BJ (cell line): ENCODE data around the gene IL1RL1. TPM values are rescaled to one million over a fixed set of nuclear protein-coding genes. Genes with fewer than 3 reads are reported as not detected.

Source experiments
- CTCF ChIA-PET: fragments of 350-600 bp; formaldehyde crosslinking; extraction: SDS; loops from one replicate; lab custom pipeline; 2021; ENCODE audit warnings: antibody characterized with exemption, inconsistent platforms; lab: Yijun Ruan, JAX
- POLR2A ChIA-PET: fragments of 300-600 bp; sonication (Branson Sonifier 250); formaldehyde crosslinking; extraction: SDS; loops from one replicate; lab custom pipeline; 2021; ENCODE audit warnings: antibody characterized with exemption; lab: Charles Lee
- DNase-seq: peaks from one replicate; pipeline ENCODE4 v3.0.0-alpha.2; 2011; ENCODE audit warnings: low read depth
- H3K27me3 ChIP-seq: 2 replicates; pipeline ENCODE4 v1.6.0; 2011; ENCODE audit warnings: low read length; ENCODE audit not compliant: control insufficient read depth, insufficient read depth
- H3K36me3 ChIP-seq: 2 replicates; pipeline ENCODE4 v1.5.1; 2011; ENCODE audit warnings: low read length; ENCODE audit not compliant: control insufficient read depth, insufficient read depth
- H3K4me3 ChIP-seq: 2 replicates; pipeline ENCODE4 v1.5.1; 2011; ENCODE audit warnings: low read depth, mild to moderate bottlenecking, control low read depth, low read length
- CTCF ChIP-seq: IDR thresholded peaks from 2 replicates; pipeline ENCODE4 v1.5.1; 2011; ENCODE audit warnings: low read depth, mild to moderate bottlenecking, control low read depth, inconsistent platforms, low read length, moderate library complexity; ENCODE audit not compliant: insufficient read depth
- polyA plus RNA-seq: library from polyadenylated mRNA; depleted of rRNA; stranded (reverse); fragments of >200 nt; gene quantifications from 2 replicates; pipeline ENCODE4 v1.2.3, GENCODE V29; 2011

Gene IL1RL1
- polyA plus RNA-seq, 1 experiment, result not detected

GRCh38 chr2:102346381-102347130 is 35.2 kb downstream of the IL1RL1 start:
- no peak for TF ChIP-seq CTCF
- H3K4me3 ChIP-seq, result no peak overlapping the region
- ChIA-PET CTCF (interaction anchor here (1.0 kb wide), 2 partner anchors 10 to 100 kb away, joined by 3 read pairs; no protein-coding TSS in a partner anchor), POLR2A (no interaction called here)
- no peak for DNase-seq
- H3K36me3 ChIP-seq, result no peaks in the 10 kb centered on the region
- H3K27me3 ChIP-seq, result no peaks in the 10 kb centered on the region; the same call in none of the 2 replicates

GRCh38 chr2:102350137-102350793 is 38.9 kb downstream of the IL1RL1 start:
- Histone ChIP-seq H3K36me3 (no peaks in the 10 kb centered on the region), H3K27me3 (no peaks in the 10 kb centered on the region; the same call in 1 of the 2 replicates), H3K4me3 (no peak overlapping the region)
- ChIA-PET CTCF (interaction anchor here (1.1 to 1.7 kb wide), 2 partner anchors 19 to 105 kb away, joined by 4 to 9 read pairs; no protein-coding TSS in a partner anchor), POLR2A (no interaction called here)
- TF ChIP-seq CTCF, result no peak
- no peak for DNase-seq

GRCh38 chr2:102355526-102356380 is 44.4 kb downstream of the IL1RL1 start, which contains the start of gene IL18R1:
Gene IL18R1 (plus strand): TSS chr2:102355796. CDS start chr2:102362661, 6,865 bp downstream.
- peak; percentile 61 for TF ChIP-seq CTCF
- peaks cover 10% of the 10 kb centered on the region for H3K27me3 ChIP-seq
- no peak for DNase-seq
- H3K4me3 ChIP-seq, result peak within 1 kb of the TSS; percentile 65
- ChIA-PET CTCF (interaction anchor here (0.6 to 2.9 kb wide), 23 partner anchors 9 to 351 kb away, joined by 3 to 16 read pairs (median 3); no protein-coding TSS in a partner anchor), POLR2A (interaction anchor here (0.7 kb wide), 1 partner anchor 124 kb away, joined by 5 read pairs; no protein-coding TSS in a partner anchor)
- H3K36me3 ChIP-seq, result no peaks in the 10 kb centered on the region

- ChIA-PET CTCF (interaction anchor here (0.6 to 2.9 kb wide), 22 partner anchors 8 to 352 kb away, joined by 3 to 16 read pairs (median 3); no protein-coding TSS in a partner anchor), POLR2A (no interaction called here)
- H3K36me3 ChIP-seq, result no peaks in the 10 kb centered on the region
- DNase-seq, result no peak
- no peak for TF ChIP-seq CTCF
- peaks cover 10% of the 10 kb centered on the region for H3K27me3 ChIP-seq
- H3K4me3 ChIP-seq, result peak overlapping the region; percentile 65
Measured at GRCh38 chr2:102356381-102356712, 45.0 kb downstream of the IL1RL1 start.
